Coronary artery (tissue), 2 donors: Measurements from ENCODE around the gene NPFFR2.
"Not testable (repeated sequence)": the region's sequence is repeated elsewhere in the genome, so short reads cannot be mapped to it uniquely, and the experiment has no call there.

ENCODE experiments used
- DNase-seq: peaks from one replicate; pipeline ENCODE4 v3.0.0-alpha.2; 2017; ENCODE audit warnings: low spot score
- H3K27ac ChIP-seq, 2 donors: fragments of 200-600 bp; sonication (generic); one replicate each; pipeline ENCODE4 v1.5.1; 2016 to 2019
- H3K4me3 ChIP-seq: fragments of 200-600 bp; sonication (generic); 2 replicates; pipeline ENCODE4 v1.5.1; 2016; ENCODE audit warnings: mild to moderate bottlenecking, moderate library complexity
- CTCF ChIP-seq: fragments of 200-600 bp; sonication (generic); IDR thresholded peaks from one replicate; pipeline ENCODE4 v1.5.1; 2019; ENCODE audit warnings: antibody characterized with exemption

NPFFR2 gene

GRCh38 chr4:72076562-72076961 is 44.8 kb downstream of the NPFFR2 start:
- DNase-seq: no peak
- no peak for TF ChIP-seq CTCF
- Histone ChIP-seq H3K27ac (no peak overlapping the region), H3K4me3 (no peak overlapping the region)

DNA sequence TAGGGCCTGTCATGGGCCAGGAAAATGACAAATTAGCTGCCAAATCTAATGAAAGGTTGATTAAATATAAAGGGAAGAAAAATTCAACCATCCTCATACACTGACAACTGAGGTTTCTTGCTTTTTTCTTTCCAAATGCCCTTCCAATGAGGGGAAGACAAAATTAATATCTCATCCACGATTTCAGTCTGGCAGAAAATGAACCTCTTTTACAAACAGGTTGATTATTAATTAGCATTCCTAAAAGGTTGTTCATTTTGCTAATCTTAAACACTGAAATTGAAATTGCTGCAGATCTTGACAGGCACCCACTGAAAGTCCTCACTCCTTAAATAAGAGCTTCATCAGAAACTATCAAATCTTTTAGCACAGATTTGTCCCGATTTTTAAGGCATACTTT is 45.5 kb downstream of the NPFFR2 start:
- no peak for TF ChIP-seq CTCF
- no peak for DNase-seq
- Histone ChIP-seq H3K27ac (no peak overlapping the region), H3K4me3 (no peak overlapping the region)

GRCh38 chr4:72084587-72085011 is 52.8 kb downstream of the NPFFR2 start:
- H3K27ac ChIP-seq: no peak overlapping the region
- DNase-seq: no peak
- TF ChIP-seq CTCF: no peak
- no peak overlapping the region for H3K4me3 ChIP-seq

DNA sequence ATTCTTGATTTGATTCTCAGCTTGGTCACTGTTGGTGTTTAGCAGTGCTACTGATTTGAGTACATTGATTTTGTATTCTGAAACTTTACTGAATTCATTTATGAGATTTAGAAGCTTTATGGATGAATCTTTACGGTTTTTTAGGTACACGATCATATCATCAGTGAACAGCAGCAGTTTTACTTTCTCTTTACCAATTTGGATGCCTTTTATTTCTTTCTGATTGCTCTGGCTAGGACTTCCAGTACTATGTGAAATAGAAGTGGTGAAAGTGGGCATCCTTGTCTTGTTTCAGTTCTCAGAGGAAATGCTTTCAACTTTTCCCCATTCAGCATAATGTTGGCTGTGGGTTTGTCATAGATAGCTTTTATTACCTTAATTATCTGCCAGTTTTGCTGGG is 58.8 kb downstream of the NPFFR2 start:
- H3K27ac ChIP-seq, DNase-seq, H3K4me3 ChIP-seq: not testable (repeated sequence)

DNA sequence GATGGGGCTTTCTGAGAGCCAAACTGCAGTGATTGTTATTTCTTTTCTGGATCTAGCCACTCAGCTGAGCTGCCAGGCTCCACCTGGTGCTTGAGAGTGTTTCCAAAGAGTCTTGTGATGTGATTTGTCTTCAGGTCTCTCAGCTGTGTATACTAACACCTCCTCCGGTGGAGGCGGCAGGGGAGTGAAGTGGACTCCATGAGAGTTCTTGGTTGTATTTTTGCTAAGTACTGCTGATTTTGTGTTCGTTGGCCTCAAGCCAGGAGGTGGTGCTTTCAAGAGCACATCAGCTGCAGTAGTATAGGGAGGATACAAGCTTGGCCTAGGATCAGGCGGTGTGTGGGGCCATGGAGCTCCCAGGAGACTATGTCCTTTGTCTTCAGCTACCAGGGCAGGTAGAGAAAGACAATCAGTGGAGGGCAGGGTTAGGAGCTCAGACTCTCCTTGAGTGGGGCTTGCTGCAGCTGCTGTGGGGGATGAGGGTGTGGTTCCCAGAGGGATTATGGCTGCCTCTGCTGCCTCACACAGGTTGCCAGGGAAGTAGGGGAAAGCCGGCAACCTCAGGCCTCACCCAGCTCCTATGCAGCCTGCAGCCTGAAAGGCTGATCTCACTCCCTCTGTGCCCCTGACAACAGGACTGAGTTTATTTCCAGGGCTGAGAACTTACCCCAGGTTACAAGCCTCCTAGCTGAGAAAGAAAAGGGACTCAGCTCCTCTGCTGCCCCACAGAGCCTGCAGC is 62.4 kb downstream of the NPFFR2 start:
- H3K27ac ChIP-seq: no peak overlapping the region
- no peak for TF ChIP-seq CTCF
- no peak for DNase-seq
- no peak overlapping the region for H3K4me3 ChIP-seq

DNA sequence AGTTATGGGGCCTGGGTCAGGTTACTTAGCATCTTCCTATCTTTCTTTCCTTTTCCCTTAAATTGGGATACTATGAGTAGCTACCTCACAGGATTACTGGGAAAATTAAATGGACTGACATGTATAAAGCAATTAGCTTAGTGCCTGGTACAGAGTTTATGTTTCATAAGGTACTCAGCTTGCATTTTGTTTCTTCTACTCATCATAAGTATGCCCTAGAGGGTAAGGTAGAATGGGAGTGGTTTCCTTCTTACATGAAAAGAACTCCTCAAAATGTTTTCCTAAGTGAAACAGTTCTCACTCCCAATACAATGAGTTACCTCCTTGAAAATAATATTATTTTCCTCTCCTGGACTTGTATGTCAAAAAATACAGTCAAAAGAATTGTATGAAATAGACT is 75.7 kb downstream of the NPFFR2 start:
- no peak overlapping the region for H3K27ac ChIP-seq
- TF ChIP-seq CTCF: no peak
- H3K4me3 ChIP-seq: no peak overlapping the region
- no peak for DNase-seq

DNA sequence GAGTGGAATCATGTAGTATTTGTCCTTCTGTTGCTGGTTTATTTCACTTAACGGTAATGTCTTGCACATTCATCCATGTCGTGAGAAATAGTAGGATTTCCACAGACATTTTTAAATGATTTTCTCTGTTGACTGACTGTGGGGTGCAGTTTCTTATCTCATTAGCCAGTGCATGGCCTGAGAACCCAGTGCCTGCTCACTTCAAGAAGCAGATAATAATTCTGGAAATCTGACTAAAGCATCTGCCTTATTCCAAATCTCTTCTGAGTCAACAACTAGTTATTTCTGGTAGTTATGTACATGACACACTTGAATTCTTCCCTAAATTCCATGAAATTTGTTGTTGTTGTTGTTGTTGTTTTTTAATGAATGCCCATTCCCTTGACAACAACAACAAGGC is 77.6 kb downstream of the NPFFR2 start:
- no peak overlapping the region for H3K27ac ChIP-seq
- no peak for TF ChIP-seq CTCF
- no peak overlapping the region for H3K4me3 ChIP-seq
- no peak for DNase-seq
